ENCODE data around the gene RELN.

Gene RELN

DNA sequence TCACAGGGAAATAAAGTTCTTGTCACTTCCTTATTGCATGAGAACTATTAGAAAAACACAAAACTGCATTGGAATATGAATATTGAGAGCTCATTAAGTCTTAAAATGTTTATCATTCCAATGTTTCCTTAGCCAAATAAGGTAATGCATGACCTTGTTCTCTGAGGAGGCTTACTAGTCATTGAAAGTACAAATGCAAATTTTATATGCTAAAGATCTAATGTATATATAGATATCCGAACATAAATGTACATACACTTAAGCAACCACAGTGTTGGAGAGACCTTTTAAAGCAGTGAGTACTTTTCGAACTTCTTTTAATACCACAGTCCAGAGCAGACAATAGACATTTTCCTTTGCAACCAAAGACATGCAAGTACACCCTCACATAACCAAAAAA is 96.1 kb downstream of the RELN start:
- WGBS (ENCODE audit: extremely low coverage, insufficient coverage, insufficient read length) = no CpG with 5 or more reads among the region's 2 CpGs

DNA sequence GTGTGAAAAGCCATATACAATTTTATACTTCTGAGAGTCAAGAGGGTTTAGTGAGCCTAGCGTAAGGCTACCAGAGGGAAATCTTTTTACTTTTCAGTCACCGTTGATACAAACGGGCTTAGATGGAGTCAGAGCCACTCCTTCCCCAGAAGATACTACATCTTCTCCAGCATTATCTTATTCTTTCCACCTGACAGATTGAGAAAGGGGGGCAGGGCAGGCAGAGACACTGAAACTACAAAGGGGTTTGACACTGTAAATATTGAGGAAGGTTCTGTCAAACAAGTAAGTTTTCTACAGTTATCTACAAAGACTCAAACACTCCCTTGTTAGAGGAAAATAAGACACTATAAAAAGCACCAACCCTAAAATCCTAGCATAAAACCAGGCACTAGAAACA is 100.0 kb downstream of the RELN start:
- Histone ChIP-seq H3K79me2 (ENCODE audit: control insufficient read depth, insufficient read depth, low read length, poor library complexity) (no peaks in the 10 kb centered on the region), H3K14ac (ENCODE audit: low read length) (no peak overlapping the region), H3K9ac (ENCODE audit: low read length) (no peak overlapping the region), H3K27me3 (ENCODE audit: insufficient read depth, low read length) (no peaks in the 10 kb centered on the region), H2AFZ (ENCODE audit: insufficient read depth, low read length, poor library complexity) (no peak overlapping the region), H3K36me3 (ENCODE audit: control insufficient read depth in 1 of 2, insufficient read depth in 2 of 2, low read length in 2 of 2) (no peaks in the 10 kb centered on the region), H2BK12ac (ENCODE audit: low read length) (no peak overlapping the region), H3K79me1 (ENCODE audit: low read length) (no peaks in the 10 kb centered on the region), H2BK120ac (ENCODE audit: insufficient read depth, low read length, poor library complexity) (no peak overlapping the region), H3K23ac (ENCODE audit: low read length) (no peak overlapping the region), H3K18ac (ENCODE audit: low read length) (no peak overlapping the region), H3K4me2 (ENCODE audit: low read length) (no peak overlapping the region), H4K8ac (ENCODE audit: low read depth, low read length) (no peak overlapping the region), H3K4me1 (ENCODE audit: control insufficient read depth in 1 of 2, insufficient read depth in 2 of 2, low read length in 2 of 2) (peaks cover 0 to 2% of the 10 kb centered on the region in 2 experiments), H3K9me3 (ENCODE audit: insufficient read depth, low read depth, low read length) (peaks cover 2% of the 10 kb centered on the region), H3K27ac (ENCODE audit: low read depth, low read length) (no peak overlapping the region), H3K4ac (ENCODE audit: low read depth, low read length) (no peak overlapping the region), H3K4me3 (ENCODE audit: low read depth, low read length) (no peak overlapping the region), H4K91ac (ENCODE audit: low read depth, low read length) (no peak overlapping the region), H2AK5ac (ENCODE audit: low read length) (no peak overlapping the region), H2BK5ac (ENCODE audit: low read depth, low read length, poor library complexity) (no peak overlapping the region), H4K12ac (ENCODE audit: low read depth, low read length) (no peak overlapping the region)
- no CpG with 5 or more reads among the region's 3 CpGs for WGBS (ENCODE audit: extremely low coverage, insufficient coverage, insufficient read length)
- no peak for DNase-seq

More for the DNA sequence above, 96.1 kb downstream of the RELN start:
- H4K12ac ChIP-seq (ENCODE audit: low read depth, low read length) = no peak overlapping the region
- no peak overlapping the region for H3K23ac ChIP-seq (ENCODE audit: low read length)
- no peak overlapping the region for H3K27ac ChIP-seq (ENCODE audit: low read depth, low read length)
- H3K4me1 ChIP-seq (ENCODE audit: control insufficient read depth in 1 of 2, insufficient read depth in 2 of 2, low read length in 2 of 2) = peaks cover 0 to 2% of the 10 kb centered on the region in 2 experiments
- H3K36me3 ChIP-seq (ENCODE audit: control insufficient read depth in 1 of 2, insufficient read depth in 2 of 2, low read length in 2 of 2) = no peaks in the 10 kb centered on the region
- no peak overlapping the region for H3K14ac ChIP-seq (ENCODE audit: low read length)
- no peak for DNase-seq
- no peak overlapping the region for H2BK5ac ChIP-seq (ENCODE audit: low read depth, low read length, poor library complexity)
- no peak overlapping the region for H4K91ac ChIP-seq (ENCODE audit: low read depth, low read length)
- H3K79me1 ChIP-seq (ENCODE audit: low read length) = no peaks in the 10 kb centered on the region
- H3K9ac ChIP-seq (ENCODE audit: low read length) = no peak overlapping the region
- H2AFZ ChIP-seq (ENCODE audit: insufficient read depth, low read length, poor library complexity) = no peak overlapping the region
- no peak overlapping the region for H4K8ac ChIP-seq (ENCODE audit: low read depth, low read length)
- peaks cover 2% of the 10 kb centered on the region for H3K9me3 ChIP-seq (ENCODE audit: insufficient read depth, low read depth, low read length)
- H3K4me3 ChIP-seq (ENCODE audit: low read depth, low read length) = no peak overlapping the region
- no peak overlapping the region for H3K18ac ChIP-seq (ENCODE audit: low read length)
- no peaks in the 10 kb centered on the region for H3K27me3 ChIP-seq (ENCODE audit: insufficient read depth, low read length)
- H2BK12ac ChIP-seq (ENCODE audit: low read length) = no peak overlapping the region
- no peaks in the 10 kb centered on the region for H3K79me2 ChIP-seq (ENCODE audit: control insufficient read depth, insufficient read depth, low read length, poor library complexity)
- H2BK120ac ChIP-seq (ENCODE audit: insufficient read depth, low read length, poor library complexity) = no peak overlapping the region
- H3K4ac ChIP-seq (ENCODE audit: low read depth, low read length) = no peak overlapping the region
- no peak overlapping the region for H3K4me2 ChIP-seq (ENCODE audit: low read length)
- H2AK5ac ChIP-seq (ENCODE audit: low read length) = no peak overlapping the region

DNA sequence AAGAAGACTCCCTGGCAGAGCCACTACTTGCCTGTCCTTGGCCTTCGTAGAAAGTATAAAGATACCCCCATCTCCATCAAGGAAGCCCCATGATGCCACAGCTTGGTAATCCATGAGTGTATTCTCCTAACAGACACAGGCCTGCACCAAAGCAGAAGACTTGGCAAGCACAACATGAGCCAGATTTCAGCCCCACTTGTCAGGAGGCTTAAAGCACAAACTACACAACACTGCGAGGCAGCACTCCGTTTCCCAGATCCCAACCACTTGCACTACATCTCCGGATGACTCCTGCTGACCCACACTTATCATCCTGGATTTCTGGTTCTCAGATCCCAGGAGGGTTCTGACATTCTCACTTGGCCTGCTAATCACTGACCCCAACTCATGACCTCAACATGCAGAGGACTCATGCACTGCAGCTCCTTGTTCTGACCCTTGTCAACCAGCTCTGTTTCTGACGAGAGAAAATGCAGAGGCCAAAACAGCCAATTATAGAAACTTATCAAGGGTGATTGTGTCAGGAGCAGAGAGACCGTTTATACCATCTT is 100.8 kb downstream of the RELN start:
- Histone ChIP-seq H4K8ac (ENCODE audit: low read depth, low read length) (no peak overlapping the region), H3K4ac (ENCODE audit: low read depth, low read length) (no peak overlapping the region), H4K91ac (ENCODE audit: low read depth, low read length) (no peak overlapping the region), H2AK5ac (ENCODE audit: low read length) (no peak overlapping the region), H2BK120ac (ENCODE audit: insufficient read depth, low read length, poor library complexity) (no peak overlapping the region), H3K9me3 (ENCODE audit: insufficient read depth, low read depth, low read length) (peaks cover 2% of the 10 kb centered on the region), H3K4me1 (ENCODE audit: control insufficient read depth in 1 of 2, insufficient read depth in 2 of 2, low read length in 2 of 2) (peaks cover 0 to 2% of the 10 kb centered on the region in 2 experiments), H3K4me2 (ENCODE audit: low read length) (no peak overlapping the region), H3K79me1 (ENCODE audit: low read length) (no peaks in the 10 kb centered on the region), H3K27me3 (ENCODE audit: insufficient read depth, low read length) (no peaks in the 10 kb centered on the region), H3K4me3 (ENCODE audit: low read depth, low read length) (no peak overlapping the region), H3K18ac (ENCODE audit: low read length) (no peak overlapping the region), H2AFZ (ENCODE audit: insufficient read depth, low read length, poor library complexity) (no peak overlapping the region), H3K79me2 (ENCODE audit: control insufficient read depth, insufficient read depth, low read length, poor library complexity) (no peaks in the 10 kb centered on the region), H3K14ac (ENCODE audit: low read length) (no peak overlapping the region), H4K12ac (ENCODE audit: low read depth, low read length) (no peak overlapping the region), H3K23ac (ENCODE audit: low read length) (no peak overlapping the region), H3K9ac (ENCODE audit: low read length) (no peak overlapping the region), H2BK5ac (ENCODE audit: low read depth, low read length, poor library complexity) (no peak overlapping the region), H3K36me3 (ENCODE audit: control insufficient read depth in 1 of 2, insufficient read depth in 2 of 2, low read length in 2 of 2) (no peaks in the 10 kb centered on the region), H2BK12ac (ENCODE audit: low read length) (no peak overlapping the region), H3K27ac (ENCODE audit: low read depth, low read length) (no peak overlapping the region)
- DNase-seq = no peak
- no CpG with 5 or more reads among the region's 6 CpGs for WGBS (ENCODE audit: extremely low coverage, insufficient coverage, insufficient read length)

DNA sequence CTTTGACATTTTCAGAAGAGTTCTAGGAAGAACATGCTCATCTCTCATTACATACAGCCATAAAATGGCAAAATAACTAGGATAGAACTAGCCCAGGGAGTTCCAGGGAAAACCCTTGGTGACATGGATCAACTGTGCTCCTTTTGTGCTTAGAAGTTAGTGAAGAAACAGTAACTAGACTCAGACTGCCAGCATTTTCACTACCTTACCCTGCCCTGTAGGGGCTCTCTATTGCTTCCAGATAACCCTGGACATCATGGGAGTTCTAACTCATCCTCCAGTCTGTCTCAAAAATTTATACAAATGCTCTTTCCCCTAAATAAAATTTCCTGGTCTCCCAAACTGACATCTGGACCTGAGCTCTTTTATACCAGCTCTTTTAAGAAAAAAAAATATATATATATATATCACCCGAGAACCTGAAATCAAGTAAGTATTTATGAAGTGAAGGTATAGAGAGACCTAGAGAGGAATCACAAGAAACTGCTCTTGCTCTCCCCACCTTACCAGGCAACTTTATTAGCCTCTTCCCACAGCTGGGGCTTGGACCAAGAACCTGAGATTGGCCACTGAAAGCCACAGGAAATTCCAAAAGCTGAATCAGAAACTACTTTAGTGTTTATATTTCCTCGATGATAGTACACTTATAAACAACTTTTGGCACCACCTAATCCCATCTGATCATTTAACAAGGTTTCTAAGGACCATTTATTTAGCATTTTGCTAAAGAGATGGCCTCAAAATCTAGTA is 101.4 kb downstream of the RELN start:
- H4K91ac ChIP-seq (ENCODE audit: low read depth, low read length) = no peak overlapping the region
- no peak overlapping the region for H3K4me3 ChIP-seq (ENCODE audit: low read depth, low read length)
- H2BK120ac ChIP-seq (ENCODE audit: insufficient read depth, low read length, poor library complexity) = no peak overlapping the region
- no peaks in the 10 kb centered on the region for H3K79me1 ChIP-seq (ENCODE audit: low read length)
- no peaks in the 10 kb centered on the region for H3K36me3 ChIP-seq (ENCODE audit: control insufficient read depth in 1 of 2, insufficient read depth in 2 of 2, low read length in 2 of 2)
- H3K79me2 ChIP-seq (ENCODE audit: control insufficient read depth, insufficient read depth, low read length, poor library complexity) = no peaks in the 10 kb centered on the region
- no peak overlapping the region for H2BK12ac ChIP-seq (ENCODE audit: low read length)
- no peak overlapping the region for H3K18ac ChIP-seq (ENCODE audit: low read length)
- no peak overlapping the region for H2AK5ac ChIP-seq (ENCODE audit: low read length)
- no CpG with 5 or more reads among the region's 2 CpGs for WGBS (ENCODE audit: extremely low coverage, insufficient coverage, insufficient read length)
- H3K4ac ChIP-seq (ENCODE audit: low read depth, low read length) = no peak overlapping the region
- H3K4me1 ChIP-seq (ENCODE audit: control insufficient read depth in 1 of 2, insufficient read depth in 2 of 2, low read length in 2 of 2) = peaks cover 0 to 2% of the 10 kb centered on the region in 2 experiments
- H3K9ac ChIP-seq (ENCODE audit: low read length) = no peak overlapping the region
- no peak overlapping the region for H3K4me2 ChIP-seq (ENCODE audit: low read length)
- no peak overlapping the region for H4K8ac ChIP-seq (ENCODE audit: low read depth, low read length)
- no peak for DNase-seq
- H3K27ac ChIP-seq (ENCODE audit: low read depth, low read length) = no peak overlapping the region
- H4K12ac ChIP-seq (ENCODE audit: low read depth, low read length) = no peak overlapping the region
- H3K9me3 ChIP-seq (ENCODE audit: insufficient read depth, low read depth, low read length) = peaks cover 2% of the 10 kb centered on the region
- H2AFZ ChIP-seq (ENCODE audit: insufficient read depth, low read length, poor library complexity) = no peak overlapping the region
- no peak overlapping the region for H2BK5ac ChIP-seq (ENCODE audit: low read depth, low read length, poor library complexity)
- no peaks in the 10 kb centered on the region for H3K27me3 ChIP-seq (ENCODE audit: insufficient read depth, low read length)
- no peak overlapping the region for H3K14ac ChIP-seq (ENCODE audit: low read length)
- H3K23ac ChIP-seq (ENCODE audit: low read length) = no peak overlapping the region
